Purkinje cell (primary cell): ENCODE measurements around the gene ARHGAP31. TPM values are rescaled to one million over a fixed set of nuclear protein-coding genes. Genes with fewer than 3 reads are reported as not detected.

Experiments
- polyA plus RNA-seq: library from polyadenylated mRNA; unstranded; fragments of >200 nt; fragmentation: Nextera tagmentation; gene quantifications from 2 replicates; pipeline ENCODE4 v1.2.1, GENCODE V29; 2014

The ARHGAP31 gene, protein sequence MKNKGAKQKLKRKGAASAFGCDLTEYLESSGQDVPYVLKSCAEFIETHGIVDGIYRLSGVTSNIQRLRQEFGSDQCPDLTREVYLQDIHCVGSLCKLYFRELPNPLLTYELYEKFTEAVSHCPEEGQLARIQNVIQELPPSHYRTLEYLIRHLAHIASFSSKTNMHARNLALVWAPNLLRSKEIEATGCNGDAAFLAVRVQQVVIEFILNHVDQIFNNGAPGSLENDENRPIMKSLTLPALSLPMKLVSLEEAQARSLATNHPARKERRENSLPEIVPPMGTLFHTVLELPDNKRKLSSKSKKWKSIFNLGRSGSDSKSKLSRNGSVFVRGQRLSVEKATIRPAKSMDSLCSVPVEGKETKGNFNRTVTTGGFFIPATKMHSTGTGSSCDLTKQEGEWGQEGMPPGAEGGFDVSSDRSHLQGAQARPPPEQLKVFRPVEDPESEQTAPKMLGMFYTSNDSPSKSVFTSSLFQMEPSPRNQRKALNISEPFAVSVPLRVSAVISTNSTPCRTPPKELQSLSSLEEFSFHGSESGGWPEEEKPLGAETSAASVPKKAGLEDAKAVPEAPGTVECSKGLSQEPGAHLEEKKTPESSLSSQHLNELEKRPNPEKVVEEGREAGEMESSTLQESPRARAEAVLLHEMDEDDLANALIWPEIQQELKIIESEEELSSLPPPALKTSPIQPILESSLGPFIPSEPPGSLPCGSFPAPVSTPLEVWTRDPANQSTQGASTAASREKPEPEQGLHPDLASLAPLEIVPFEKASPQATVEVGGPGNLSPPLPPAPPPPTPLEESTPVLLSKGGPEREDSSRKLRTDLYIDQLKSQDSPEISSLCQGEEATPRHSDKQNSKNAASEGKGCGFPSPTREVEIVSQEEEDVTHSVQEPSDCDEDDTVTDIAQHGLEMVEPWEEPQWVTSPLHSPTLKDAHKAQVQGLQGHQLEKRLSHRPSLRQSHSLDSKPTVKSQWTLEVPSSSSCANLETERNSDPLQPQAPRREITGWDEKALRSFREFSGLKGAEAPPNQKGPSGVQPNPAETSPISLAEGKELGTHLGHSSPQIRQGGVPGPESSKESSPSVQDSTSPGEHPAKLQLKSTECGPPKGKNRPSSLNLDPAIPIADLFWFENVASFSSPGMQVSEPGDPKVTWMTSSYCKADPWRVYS (N-terminal part only)
- 1.0 and 1.6 TPM in 2 replicates for polyA plus RNA-seq

GRCh38 chr3:119293871-119294695 lies at the start of gene ARHGAP31:
TSS of gene ARHGAP31 (plus strand) at chr3:119294383. CDS start at chr3:119294905, 522 bp downstream.

GRCh38 chr3:119463171-119464169 lies 169.3 kb downstream of the ARHGAP31 start, which contains the start of gene TMEM39A:
TSS of gene TMEM39A (minus strand) at chr3:119463615. CDS start at chr3:119462074, 1,541 bp downstream.

Other genes with a start within 250 kb of the ARHGAP31 start
- not detected in 2 replicates for gene TEX55, start 148.2 kb upstream of the ARHGAP31 start, polyA plus RNA-seq
- gene UPK1B, start 120.8 kb upstream of the ARHGAP31 start, polyA plus RNA-seq, result not detected in 2 replicates
- gene B4GALT4, start 53.5 kb upstream of the ARHGAP31 start, polyA plus RNA-seq, result 7.9 and 9.9 TPM in 2 replicates
- 0.22 and 1.8 TPM in 2 replicates for gene TMEM39A, start 169.2 kb downstream of the ARHGAP31 start, polyA plus RNA-seq
- 32.5 and 38.2 TPM in 2 replicates for gene POGLUT1, start 174.6 kb downstream of the ARHGAP31 start, polyA plus RNA-seq
- gene TIMMDC1, start 204.2 kb downstream of the ARHGAP31 start, polyA plus RNA-seq, result 201 and 238 TPM in 2 replicates